ENCODE data around the gene UBB. TPM values are rescaled to one million over a fixed set of nuclear protein-coding genes. Genes with fewer than 3 reads are reported as not detected.

The UBB gene
- total and polyA plus RNA-seq, 9 of the 15 experiments (the other 6 are each of a cell fraction or from before 2014, with no cell fraction given) = 1,069 to 4,143 (median 1,696) TPM

- TF ChIP-seq CTCF (IDR thresholded peaks at IDR 0.05 in 2 of 3, conservative IDR thresholded peaks at IDR 0.05 in 1 of 3; ENCODE audit: insufficient read depth in 2 of 3, low read depth in 1 of 3, low read length in 3 of 3) (no peak; a peak in 1 of 6 replicates), SMAD4 (CRISPR knock-in tag; conservative IDR thresholded peaks at IDR 0.05) (peak; percentile 59; the same call in 1 of the 2 replicates), ZNF263 (CRISPR knock-in tag; IDR thresholded peaks at IDR 0.05; ENCODE audit: borderline replicate concordance) (no peak), HDAC1 (IDR thresholded peaks at IDR 0.05) (peak in 1 of 2 experiments; percentile 29; a peak in 1 of 4 replicates), SNIP1 (IDR thresholded peaks at IDR 0.05; ENCODE audit: low read depth) (no peak), E4F1 (CRISPR knock-in tag; IDR thresholded peaks at IDR 0.05; ENCODE audit: borderline replicate concordance) (no peak), CBX5 (IDR thresholded peaks at IDR 0.05; ENCODE audit: borderline replicate concordance, low read depth) (no peak), ZNF589 (CRISPR knock-in tag; IDR thresholded peaks at IDR 0.05; ENCODE audit: low read depth) (peak; percentile 20; the same call in 1 of the 2 replicates), RUNX1 (IDR thresholded peaks at IDR 0.05; ENCODE audit: low read depth) (no peak), ZNF165 (CRISPR knock-in tag; IDR thresholded peaks at IDR 0.05; ENCODE audit: borderline replicate concordance) (no peak), TAL1 (IDR thresholded peaks at IDR 0.05) (peak; percentile 77), CC2D1A (IDR thresholded peaks at IDR 0.05) (peak; percentile 97), CHD2 (IDR thresholded peaks at IDR 0.05; ENCODE audit: low read depth, low read length) (no peak), ZBED1 (IDR thresholded peaks at IDR 0.05) (no peak), JUNB (CRISPR knock-in tag; conservative IDR thresholded peaks at IDR 0.05) (peak; percentile 80), ZNF175 (CRISPR knock-in tag; IDR thresholded peaks at IDR 0.05; ENCODE audit: low read depth) (peak; percentile 75; the same call in 1 of the 2 replicates), ZNF444 (CRISPR knock-in tag; IDR thresholded peaks at IDR 0.05) (no peak), BRD4 (IDR thresholded peaks at IDR 0.05) (no peak), NFIC (IDR thresholded peaks at IDR 0.05) (peak; percentile 36; the same call in 1 of the 2 replicates), KLF16 (IDR thresholded peaks at IDR 0.05) (peak; percentile 53; the same call in 1 of the 2 replicates), NCOA6 (IDR thresholded peaks at IDR 0.05) (no peak), L3MBTL2 (IDR thresholded peaks at IDR 0.05) (peak; percentile 60), SRSF1 (IDR thresholded peaks at IDR 0.05; ENCODE audit: low read depth, low read length) (no peak), ZNF512 (tag; IDR thresholded peaks at IDR 0.05) (no peak)
Observed at GRCh38 chr17:16419074-16419928, 38.4 kb downstream of the UBB start (continued).

Measured in K562 (cell line).